Heart right ventricle (tissue), 16 donors: Measurements from ENCODE around the gene PPP1R18. TPM values are rescaled to one million over a fixed set of nuclear protein-coding genes. Genes with fewer than 3 reads are reported as not detected.

ENCODE experiments used
- ATAC-seq, 8 donors: fragments of 200-7000 bp; cut with Tn5 transposase; one replicate each; pipeline ENCODE4 v1.9.1; 2020; ENCODE audit warnings: mild to moderate bottlenecking in 8 of 8, moderate library complexity in 8 of 8, moderate number of reproducible peaks in 1 of 8
- DNase-seq, 2 donors: peaks; one replicate each; pipeline ENCODE4 v3.0.0-alpha.2; 2020
- H3K27ac ChIP-seq, 10 donors: fragments of 200-600 bp; sonication (generic) in 2 of 10; one replicate each; pipeline versions ENCODE4 v1.5.0 to v1.8.0; 2020 to 2022; ENCODE audit warnings: mild to moderate bottlenecking in 3 of 10
- H3K27me3 ChIP-seq, 7 donors: fragments of 200-600 bp; one replicate each; pipeline ENCODE4 v1.8.0; 2021 to 2022; ENCODE audit warnings: mild to moderate bottlenecking in 2 of 7
- H3K36me3 ChIP-seq, 9 donors: fragments of 200-600 bp; sonication (generic) in 1 of 9; one replicate each; pipeline versions ENCODE4 v1.5.0 to v1.8.0; 2020 to 2022; ENCODE audit warnings: mild to moderate bottlenecking in 2 of 9
- H3K4me1 ChIP-seq, 9 donors: fragments of 200-600 bp; sonication (generic) in 1 of 9; one replicate each; pipeline versions ENCODE4 v1.5.0 to v1.8.0; 2020 to 2022; ENCODE audit warnings: mild to moderate bottlenecking in 4 of 9
- H3K4me3 ChIP-seq, 10 donors: fragments of 200-600 bp; sonication (generic) in 2 of 10; one replicate each; pipeline versions ENCODE4 v1.5.0 to v1.8.0; 2020 to 2022; ENCODE audit warnings: mild to moderate bottlenecking in 7 of 10, moderate library complexity in 2 of 10
- H3K9me3 ChIP-seq, 11 donors: fragments of 200-600 bp in 10 of 11; sonication (generic) in 2 of 11; one replicate each; pipeline versions ENCODE4 v1.5.0 to v1.8.0; 2013 to 2022; ENCODE audit warnings: mild to moderate bottlenecking in 2 of 11, control low read depth in 1 of 11, moderate library complexity in 1 of 11
- WGBS, 2 donors: extraction: QIAGEN DNeasy Blood & Tissue Kit; methylation state at CpG; one replicate each; pipeline ENCODE4 v1.1.7; 2013; ENCODE audit warnings: inconsistent platforms in 1 of 2; 5-methylcytosine and 5-hydroxymethylcytosine counted together
- intact Hi-C, 10 donors: fragments of 100-400 bp; cut with DNase I; formaldehyde crosslinking; loops; one replicate each; pipeline versions ENCODE4 v1.11.1 to v1.14.2; 2022
- polyA plus RNA-seq, 2 donors: library from polyadenylated mRNA; stranded (reverse); fragments of 200-250 nt; gene quantifications; one replicate each; pipeline ENCODE4 v1.2.3, GENCODE V29; 2013
- total RNA-seq, 10 donors: library from RNA; stranded (reverse); fragmentation: NEBNext Ultra II Directional in 3 of 10; extraction: Animal tissue kit (Norgen Biotek cat#: 25700) in 3 of 10; gene quantifications; one replicate each; pipeline versions ENCODE4 v1.2.1 to v1.2.4, GENCODE V29; 2021 to 2023
- TF ChIP-seq, protein P1 (sequence below), 9 donors: fragments of 200-600 bp; sonication (generic) in 2 of 9; IDR thresholded peaks; one replicate each; pipeline versions ENCODE4 v1.5.0 to v1.8.0; 2021 to 2022; ENCODE audit warnings: antibody characterized with exemption in 9 of 9, mild to moderate bottlenecking in 5 of 9, moderate library complexity in 1 of 9
- donor health status: Arrhythmogenic right ventricular cardiomyopathy.
- donor health status: ischemic (EF 13 %, LVEDD 7.1; RV severe dilation, severe dysfunction).
- donor health status: healthy with polysubstance abuse.
- donor health status: DM: no; HTN: yes; CAD: no.
- donor health status: DM: no; HTN: no; CAD: no.
- donor health status: ischemic (EF 25% LVEDD 6.9; RV normal size, moderate dysfunction).
- donor health status: ischemic (EF 25% LVEDD 5.7; RV mildly dilated, moderate dysfunction).
- donor health status: healthy.
- donor health status: DM: yes; HTN: yes; CAD: no.
- donor health status: Ischemic cardiomyopathy.
- donor health status: ischemic (EF 35%, LVEDD 5.7; RV mildly dilated, moderate dysfunction).
- donor health status: nonischemic (EF 11% LVEDD 7.7; RV severe dilation, severe dysfunction).
- donor health status: DM: yes; HTN: yes; CAD: no.
- donor health status: PGD.
- donor health status: ischemic (EF 29% LVEDD 5.4; RV normal size, mild dysfunction).
- donor health status: nonischemic (EF 23%, LVEDD 6.1; RV moderate dilation, normal function).

The PPP1R18 gene
- total and polyA plus RNA-seq, 12 donors, result 8.2 to 47.7 (median 17.2) TPM

DNA sequence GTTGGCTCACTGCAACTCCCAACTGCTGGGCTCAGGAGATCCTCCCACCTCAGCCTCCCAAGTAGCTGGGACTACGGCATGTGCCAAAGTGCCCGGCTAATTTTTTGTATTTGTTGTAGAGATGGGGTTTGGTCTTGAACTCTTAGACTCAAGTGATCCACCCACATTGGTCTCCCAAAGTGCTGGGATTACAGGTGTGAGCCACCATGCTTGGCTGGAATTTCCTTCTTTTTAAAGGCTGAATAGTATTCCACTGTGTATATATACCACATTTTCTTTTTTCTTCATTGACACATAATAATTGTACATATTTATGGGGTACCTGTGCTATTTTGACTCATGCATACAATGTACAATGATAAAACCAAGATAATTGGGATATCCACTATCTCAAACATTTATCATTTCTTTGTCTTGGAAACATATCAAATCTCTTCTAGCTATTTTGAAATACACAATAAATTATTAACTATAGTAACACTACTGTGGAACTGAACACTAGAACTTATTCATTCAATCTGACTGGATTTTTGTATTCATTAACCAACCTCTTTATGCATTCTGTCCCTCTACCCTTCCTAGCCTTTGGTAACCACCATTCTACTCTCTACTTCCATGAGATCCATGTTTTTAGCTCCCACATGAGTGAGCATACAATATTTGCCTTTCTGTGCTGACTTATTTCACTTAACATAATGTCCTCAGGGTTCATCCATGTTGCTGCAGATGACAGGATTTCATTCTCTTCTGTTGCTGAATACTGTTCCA is 22.8 kb upstream of the PPP1R18 start:
- H3K36me3 ChIP-seq, result peaks cover 0 to 99% (median 51%) of the 10 kb centered on the region in 9 donors
- no peak for DNase-seq
- H3K4me3 ChIP-seq, result no peak overlapping the region
- intact Hi-C loops, result no loop called here
- WGBS, 2 donors, result 98 to 100% methylated on average over 2 of the region's 2 CpGs
- no peaks in the 10 kb centered on the region for H3K27me3 ChIP-seq
- H3K4me1 ChIP-seq, result peaks cover 0 to 7% (median 0%) of the 10 kb centered on the region in 9 donors
- H3K9me3 ChIP-seq, result no peaks in the 10 kb centered on the region
- TF ChIP-seq, protein P1, sequence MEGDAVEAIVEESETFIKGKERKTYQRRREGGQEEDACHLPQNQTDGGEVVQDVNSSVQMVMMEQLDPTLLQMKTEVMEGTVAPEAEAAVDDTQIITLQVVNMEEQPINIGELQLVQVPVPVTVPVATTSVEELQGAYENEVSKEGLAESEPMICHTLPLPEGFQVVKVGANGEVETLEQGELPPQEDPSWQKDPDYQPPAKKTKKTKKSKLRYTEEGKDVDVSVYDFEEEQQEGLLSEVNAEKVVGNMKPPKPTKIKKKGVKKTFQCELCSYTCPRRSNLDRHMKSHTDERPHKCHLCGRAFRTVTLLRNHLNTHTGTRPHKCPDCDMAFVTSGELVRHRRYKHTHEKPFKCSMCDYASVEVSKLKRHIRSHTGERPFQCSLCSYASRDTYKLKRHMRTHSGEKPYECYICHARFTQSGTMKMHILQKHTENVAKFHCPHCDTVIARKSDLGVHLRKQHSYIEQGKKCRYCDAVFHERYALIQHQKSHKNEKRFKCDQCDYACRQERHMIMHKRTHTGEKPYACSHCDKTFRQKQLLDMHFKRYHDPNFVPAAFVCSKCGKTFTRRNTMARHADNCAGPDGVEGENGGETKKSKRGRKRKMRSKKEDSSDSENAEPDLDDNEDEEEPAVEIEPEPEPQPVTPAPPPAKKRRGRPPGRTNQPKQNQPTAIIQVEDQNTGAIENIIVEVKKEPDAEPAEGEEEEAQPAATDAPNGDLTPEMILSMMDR (IDR thresholded peaks at IDR 0.05), result no peak
- ATAC-seq, result no peak
- no peak overlapping the region for H3K27ac ChIP-seq

DNA sequence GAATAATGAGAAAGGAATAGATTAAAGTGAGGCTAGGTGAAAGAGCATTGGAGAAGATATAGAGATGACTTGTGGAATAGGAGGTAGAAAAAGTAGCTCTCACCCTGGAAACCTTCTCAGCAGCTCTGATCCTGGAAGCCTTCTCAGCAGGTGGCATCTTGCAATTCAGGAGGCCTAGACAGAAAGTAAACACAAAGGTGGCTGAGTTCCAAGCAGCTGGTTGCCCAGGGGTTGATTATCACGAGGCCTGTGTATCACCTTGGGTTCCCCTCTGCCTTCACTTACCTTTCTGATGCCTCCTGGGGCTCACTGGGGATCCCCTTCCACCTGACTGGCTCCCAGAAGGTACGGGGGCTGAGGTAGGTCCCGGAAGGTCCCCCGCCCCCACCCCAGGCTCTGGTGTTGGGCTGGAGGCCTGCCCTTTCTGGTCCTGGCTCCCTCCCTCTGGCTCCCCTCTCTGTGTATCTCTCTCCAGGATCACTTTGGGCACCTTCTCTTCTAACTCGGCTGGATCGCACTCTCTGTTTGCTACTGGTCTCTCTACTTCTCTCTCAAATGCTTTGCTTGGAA is 20.9 kb upstream of the PPP1R18 start:
- H3K27ac ChIP-seq, result no peak overlapping the region
- peaks cover 0 to 99% (median 45%) of the 10 kb centered on the region in 9 donors for H3K36me3 ChIP-seq
- DNase-seq, result no peak
- H3K9me3 ChIP-seq, result no peaks in the 10 kb centered on the region
- no peak overlapping the region for H3K4me3 ChIP-seq
- intact Hi-C loops, result no loop called here
- TF ChIP-seq, protein P1 (IDR thresholded peaks at IDR 0.05), result no peak
- H3K27me3 ChIP-seq, result no peaks in the 10 kb centered on the region
- peaks cover 0 to 7% (median 0%) of the 10 kb centered on the region in 9 donors for H3K4me1 ChIP-seq
- 84 to 87% methylated on average over 6 of the region's 6 CpGs for WGBS, 2 donors
- ATAC-seq, result no peak

DNA sequence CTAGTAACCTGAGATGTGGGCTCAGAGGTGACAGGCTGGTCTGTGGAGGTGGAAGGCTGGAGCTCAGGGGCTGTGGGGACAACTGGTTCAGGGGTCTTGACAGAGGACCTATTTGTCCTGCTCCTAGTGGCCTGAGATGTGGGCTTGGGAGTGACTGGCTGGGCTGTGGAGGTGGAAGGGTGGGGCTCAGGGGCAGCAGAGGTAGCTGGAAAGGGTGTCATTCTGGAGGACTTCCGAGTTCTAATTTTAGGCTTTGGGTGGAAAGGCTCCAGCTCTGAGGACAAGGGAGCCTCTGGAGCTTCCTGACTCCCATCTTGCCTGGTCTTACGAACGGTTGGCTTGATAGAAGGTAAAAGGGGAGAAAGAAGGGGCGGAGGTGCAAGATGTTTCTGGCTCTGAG is 19.2 kb upstream of the PPP1R18 start:
- WGBS, 2 donors, result 71 to 75% methylated on average over 4 of the region's 4 CpGs
- TF ChIP-seq, protein P1 (IDR thresholded peaks at IDR 0.05), result no peak
- Histone ChIP-seq H3K36me3 (peaks cover 0 to 99% (median 37%) of the 10 kb centered on the region in 9 donors), H3K4me3 (no peak overlapping the region), H3K4me1 (peaks cover 0 to 9% (median 0%) of the 10 kb centered on the region in 9 donors), H3K27ac (peak overlapping the region in 2 of 10 donors; percentile 13 to 37), H3K27me3 (no peaks in the 10 kb centered on the region), H3K9me3 (no peaks in the 10 kb centered on the region)
- intact Hi-C loops, result no loop called here
- ATAC-seq (peak in 7 of 8 donors; percentile 39 to 91 (median 75)), DNase-seq (peak in 1 of 2 donors; percentile 33)

DNA sequence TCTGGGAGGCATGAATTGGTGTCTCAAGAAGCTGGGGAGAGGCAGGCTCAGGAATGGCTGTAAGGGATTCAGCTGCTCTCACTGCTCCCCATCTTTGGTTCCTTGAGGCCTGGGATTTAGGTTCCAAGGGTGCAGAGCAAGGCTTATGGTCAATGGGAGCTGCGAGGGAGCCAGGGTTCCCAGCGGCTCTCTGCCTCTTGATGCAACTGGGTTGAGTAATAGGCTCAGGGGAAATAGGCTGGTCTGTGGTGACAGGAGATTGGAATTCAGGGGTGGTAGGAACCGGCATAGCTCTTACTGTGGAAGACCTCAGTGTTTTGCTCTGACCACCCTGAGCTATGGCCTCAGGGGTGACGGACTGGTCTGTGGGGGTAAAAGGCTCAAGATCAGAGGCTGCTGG is 17.4 kb upstream of the PPP1R18 start:
- Histone ChIP-seq H3K4me3 (no peak overlapping the region), H3K27me3 (no peaks in the 10 kb centered on the region), H3K4me1 (peaks cover 0 to 14% (median 0%) of the 10 kb centered on the region in 9 donors), H3K9me3 (no peaks in the 10 kb centered on the region), H3K36me3 (peaks cover 0 to 99% (median 36%) of the 10 kb centered on the region in 9 donors), H3K27ac (no peak overlapping the region)
- no peak for ATAC-seq
- TF ChIP-seq, protein P1 (IDR thresholded peaks at IDR 0.05), result no peak
- DNase-seq, result no peak
- intact Hi-C loops, result no loop called here
- 95% methylated on average over 4 of the region's 4 CpGs for WGBS, 2 donors
